ENCODE data around the gene PHF10. TPM values are rescaled to one million over a fixed set of nuclear protein-coding genes. Genes with fewer than 3 reads are reported as not detected.

The PHF10 gene
- total RNA-seq, 1 donor from 2014 or later = 63.1 TPM

Other genes with a start within 250 kb of the PHF10 start
- 22.8 and 24.0 TPM in 2 replicates for gene WDR27, start 22.5 kb downstream of the PHF10 start, total RNA-seq
- 17.0 and 17.9 TPM in 2 replicates for gene C6orf120, start 22.4 kb downstream of the PHF10 start, total RNA-seq
- gene DYNLT2, start 27.1 kb upstream of the PHF10 start, total RNA-seq = 2.0 TPM in 2 replicates
- gene ERMARD, start 27.1 kb upstream of the PHF10 start, total RNA-seq = 32.4 and 33.1 TPM in 2 replicates